MM.1S (cell line): ENCODE measurements around the gene COX10.

ENCODE experiments used
- EZH2 ChIP-seq: fragments of 300-600 bp; sonication (generic); optimal IDR thresholded peaks from 2 replicates; pipeline ENCODE3; 2017; ENCODE audit warnings: low read depth, mild to moderate bottlenecking, antibody characterized with exemption, low read length, mixed read lengths
- EZH2phosphoT487 ChIP-seq: fragments of 300-600 bp; sonication (generic); IDR thresholded peaks from 2 replicates; pipeline ENCODE4 v1.6.1; 2018; ENCODE audit warnings: antibody characterized with exemption, low read length
- TF ChIP-seq, protein P1 (sequence below): fragments of 300-600 bp; sonication (generic); IDR thresholded peaks from 2 replicates; pipeline ENCODE4 v1.5.1; 2016; ENCODE audit warnings: antibody characterized with exemption, low read length, mixed read lengths

DNA sequence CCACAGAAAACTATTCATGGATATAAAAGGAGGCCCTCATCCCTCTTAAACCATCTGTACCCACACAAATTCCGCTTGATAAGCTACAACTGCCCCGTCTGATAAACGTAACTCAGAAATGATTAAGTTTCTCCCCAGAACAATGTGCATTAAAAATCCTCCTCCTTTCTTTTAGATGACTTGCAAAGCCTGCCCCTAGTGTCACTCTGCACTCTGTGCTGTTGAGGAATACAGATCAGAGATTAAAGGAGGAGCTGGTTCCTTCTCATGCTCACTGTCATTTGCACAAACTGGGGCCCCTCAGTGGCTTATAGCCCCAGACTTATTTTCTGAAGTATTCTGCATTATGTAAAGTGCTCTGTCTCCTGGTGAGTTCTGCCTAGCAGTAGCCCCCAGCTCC lies 134.1 kb downstream of the COX10 start:
- TF ChIP-seq EZH2 = no peak
- TF ChIP-seq, protein P1, sequence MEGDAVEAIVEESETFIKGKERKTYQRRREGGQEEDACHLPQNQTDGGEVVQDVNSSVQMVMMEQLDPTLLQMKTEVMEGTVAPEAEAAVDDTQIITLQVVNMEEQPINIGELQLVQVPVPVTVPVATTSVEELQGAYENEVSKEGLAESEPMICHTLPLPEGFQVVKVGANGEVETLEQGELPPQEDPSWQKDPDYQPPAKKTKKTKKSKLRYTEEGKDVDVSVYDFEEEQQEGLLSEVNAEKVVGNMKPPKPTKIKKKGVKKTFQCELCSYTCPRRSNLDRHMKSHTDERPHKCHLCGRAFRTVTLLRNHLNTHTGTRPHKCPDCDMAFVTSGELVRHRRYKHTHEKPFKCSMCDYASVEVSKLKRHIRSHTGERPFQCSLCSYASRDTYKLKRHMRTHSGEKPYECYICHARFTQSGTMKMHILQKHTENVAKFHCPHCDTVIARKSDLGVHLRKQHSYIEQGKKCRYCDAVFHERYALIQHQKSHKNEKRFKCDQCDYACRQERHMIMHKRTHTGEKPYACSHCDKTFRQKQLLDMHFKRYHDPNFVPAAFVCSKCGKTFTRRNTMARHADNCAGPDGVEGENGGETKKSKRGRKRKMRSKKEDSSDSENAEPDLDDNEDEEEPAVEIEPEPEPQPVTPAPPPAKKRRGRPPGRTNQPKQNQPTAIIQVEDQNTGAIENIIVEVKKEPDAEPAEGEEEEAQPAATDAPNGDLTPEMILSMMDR = no peak
- TF ChIP-seq EZH2phosphoT487 = no peak
